ENCODE measurements around the gene GINS3. TPM values are rescaled to one million over a fixed set of nuclear protein-coding genes. Genes with fewer than 3 reads are reported as not detected.

Gene GINS3
- total and polyA plus RNA-seq, 2 experiments from 2014 or later = 8.8 to 17.8 TPM

DNA sequence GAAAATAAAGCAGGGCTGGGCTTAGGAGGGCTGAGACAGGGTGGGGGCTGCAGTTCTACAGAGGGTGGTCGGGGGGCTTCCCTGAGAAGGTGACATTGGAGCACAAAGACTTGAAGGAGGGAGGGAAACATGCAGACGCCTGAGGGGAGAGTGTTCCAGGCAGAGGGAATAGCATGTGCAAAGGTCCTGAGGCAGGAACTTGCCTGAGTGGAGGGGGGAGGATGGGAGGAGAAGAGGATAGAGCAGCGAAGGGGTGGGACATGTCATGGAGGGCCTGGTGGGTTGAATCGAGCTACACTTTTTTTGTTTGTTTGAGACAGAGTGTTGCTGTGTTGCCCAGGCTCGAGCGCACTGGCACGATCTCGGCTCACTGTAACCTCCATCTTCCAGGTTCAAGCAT, 33.0 kb downstream of the GINS3 start (continued):
- TF ChIP-seq, protein P1, sequence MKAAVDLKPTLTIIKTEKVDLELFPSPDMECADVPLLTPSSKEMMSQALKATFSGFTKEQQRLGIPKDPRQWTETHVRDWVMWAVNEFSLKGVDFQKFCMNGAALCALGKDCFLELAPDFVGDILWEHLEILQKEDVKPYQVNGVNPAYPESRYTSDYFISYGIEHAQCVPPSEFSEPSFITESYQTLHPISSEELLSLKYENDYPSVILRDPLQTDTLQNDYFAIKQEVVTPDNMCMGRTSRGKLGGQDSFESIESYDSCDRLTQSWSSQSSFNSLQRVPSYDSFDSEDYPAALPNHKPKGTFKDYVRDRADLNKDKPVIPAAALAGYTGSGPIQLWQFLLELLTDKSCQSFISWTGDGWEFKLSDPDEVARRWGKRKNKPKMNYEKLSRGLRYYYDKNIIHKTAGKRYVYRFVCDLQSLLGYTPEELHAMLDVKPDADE (IDR thresholded peaks at IDR 0.05) = no peak
- TF ChIP-seq EZH2phosphoT487 (IDR thresholded peaks at IDR 0.05; ENCODE audit: unreplicated experiment) = no peak
- TF ChIP-seq CREB1 (CRISPR knock-in tag; IDR thresholded peaks at IDR 0.05; ENCODE audit: low read depth) = no peak
- no peak for TF ChIP-seq EZH2 (IDR thresholded peaks at IDR 0.05; ENCODE audit: low read depth, unreplicated experiment)
- no peak for TF ChIP-seq NANOG (IDR thresholded peaks at IDR 0.05; ENCODE audit: borderline replicate concordance)

DNA sequence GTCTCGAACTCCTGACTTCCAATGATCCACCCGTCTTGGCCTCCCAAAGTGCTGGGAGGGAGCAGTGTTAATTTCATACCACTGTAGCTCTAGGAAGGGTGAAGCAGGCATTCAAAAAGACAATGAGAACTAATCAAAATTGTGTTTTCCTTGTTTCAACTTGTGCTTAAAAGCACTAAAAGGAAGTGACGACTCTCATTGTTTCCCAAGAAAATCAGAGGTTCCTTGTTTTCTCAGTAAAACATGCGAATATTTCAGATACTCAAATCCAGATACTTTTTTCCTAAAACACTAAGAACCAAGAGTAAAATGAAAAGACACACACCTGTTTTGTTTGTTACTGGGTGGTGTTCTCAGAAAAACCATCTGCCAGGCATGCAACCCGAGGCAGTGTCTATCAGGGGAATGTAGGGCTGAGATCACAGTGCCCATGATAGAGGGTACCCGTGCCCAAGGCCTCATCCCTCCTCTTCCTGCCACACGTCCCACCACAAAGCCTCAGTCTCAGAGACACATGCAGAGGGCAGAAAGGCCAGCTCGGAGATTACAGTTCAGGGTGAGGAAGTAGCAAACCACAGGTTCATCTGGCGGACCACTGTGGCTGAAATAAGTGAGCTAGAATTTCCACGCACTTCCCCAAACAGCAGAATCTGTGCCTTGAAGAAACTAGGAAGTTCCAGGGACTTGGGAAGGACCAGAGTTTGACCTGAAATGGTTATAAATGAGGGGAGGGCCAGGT, 33.7 kb downstream of the GINS3 start:
- no peak for TF ChIP-seq CREB1 (CRISPR knock-in tag; IDR thresholded peaks at IDR 0.05; ENCODE audit: low read depth)
- TF ChIP-seq, protein P2, sequence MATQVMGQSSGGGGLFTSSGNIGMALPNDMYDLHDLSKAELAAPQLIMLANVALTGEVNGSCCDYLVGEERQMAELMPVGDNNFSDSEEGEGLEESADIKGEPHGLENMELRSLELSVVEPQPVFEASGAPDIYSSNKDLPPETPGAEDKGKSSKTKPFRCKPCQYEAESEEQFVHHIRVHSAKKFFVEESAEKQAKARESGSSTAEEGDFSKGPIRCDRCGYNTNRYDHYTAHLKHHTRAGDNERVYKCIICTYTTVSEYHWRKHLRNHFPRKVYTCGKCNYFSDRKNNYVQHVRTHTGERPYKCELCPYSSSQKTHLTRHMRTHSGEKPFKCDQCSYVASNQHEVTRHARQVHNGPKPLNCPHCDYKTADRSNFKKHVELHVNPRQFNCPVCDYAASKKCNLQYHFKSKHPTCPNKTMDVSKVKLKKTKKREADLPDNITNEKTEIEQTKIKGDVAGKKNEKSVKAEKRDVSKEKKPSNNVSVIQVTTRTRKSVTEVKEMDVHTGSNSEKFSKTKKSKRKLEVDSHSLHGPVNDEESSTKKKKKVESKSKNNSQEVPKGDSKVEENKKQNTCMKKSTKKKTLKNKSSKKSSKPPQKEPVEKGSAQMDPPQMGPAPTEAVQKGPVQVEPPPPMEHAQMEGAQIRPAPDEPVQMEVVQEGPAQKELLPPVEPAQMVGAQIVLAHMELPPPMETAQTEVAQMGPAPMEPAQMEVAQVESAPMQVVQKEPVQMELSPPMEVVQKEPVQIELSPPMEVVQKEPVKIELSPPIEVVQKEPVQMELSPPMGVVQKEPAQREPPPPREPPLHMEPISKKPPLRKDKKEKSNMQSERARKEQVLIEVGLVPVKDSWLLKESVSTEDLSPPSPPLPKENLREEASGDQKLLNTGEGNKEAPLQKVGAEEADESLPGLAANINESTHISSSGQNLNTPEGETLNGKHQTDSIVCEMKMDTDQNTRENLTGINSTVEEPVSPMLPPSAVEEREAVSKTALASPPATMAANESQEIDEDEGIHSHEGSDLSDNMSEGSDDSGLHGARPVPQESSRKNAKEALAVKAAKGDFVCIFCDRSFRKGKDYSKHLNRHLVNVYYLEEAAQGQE (IDR thresholded peaks at IDR 0.05; ENCODE audit: unreplicated experiment) = no peak
- no peak for TF ChIP-seq ZNF331 (CRISPR knock-in tag; IDR thresholded peaks at IDR 0.05; ENCODE audit: low read depth)
- no peak for TF ChIP-seq ZNF114 (CRISPR knock-in tag; IDR thresholded peaks at IDR 0.05)
- no peaks in the 10 kb centered on the region for H4K20me1 ChIP-seq (replicated peaks; ENCODE audit: insufficient read depth)
- no peaks in the 10 kb centered on the region for H3K9me3 Mint-ChIP-seq
- H3K36me3 Mint-ChIP-seq (ENCODE audit: low read depth) = no peaks in the 10 kb centered on the region
- no peaks in the 10 kb centered on the region for H3K9me2 ChIP-seq (ENCODE audit: insufficient read depth)
- H3K4me2 ChIP-seq = no peak overlapping the region
- H2AFZ ChIP-seq = peak overlapping the region; percentile 69; the same call in 1 of the 2 replicates
- no peaks in the 10 kb centered on the region for H3F3A ChIP-seq (replicated peaks; ENCODE audit: low read depth)
- ATAC-seq (no peak), DNase-seq (ENCODE audit: low spot score) (no peak)
- peaks cover 2% of the 10 kb centered on the region for H3K27me3 Mint-ChIP-seq (ENCODE audit: insufficient read depth, low read depth, poor library complexity)
- H3K27ac Mint-ChIP-seq = no peak overlapping the region
- no peaks in the 10 kb centered on the region for H3K36me3 ChIP-seq (ENCODE audit: insufficient read depth)
- H3K27ac ChIP-seq (ENCODE audit: low read depth) = no peak overlapping the region
- H3K4me1 Mint-ChIP-seq = peaks cover 10% of the 10 kb centered on the region
- H3K4me3 Mint-ChIP-seq = no peak overlapping the region
- no peaks in the 10 kb centered on the region for H3K27me3 ChIP-seq (ENCODE audit: insufficient read depth)
- peaks cover 4% of the 10 kb centered on the region; the same call in 1 of the 2 replicates for H3K4me1 ChIP-seq (ENCODE audit: insufficient read depth)
- H3K79me2 ChIP-seq (replicated peaks; ENCODE audit: insufficient read depth) = no peaks in the 10 kb centered on the region
- no peak overlapping the region for H3K4me3 ChIP-seq

DNA sequence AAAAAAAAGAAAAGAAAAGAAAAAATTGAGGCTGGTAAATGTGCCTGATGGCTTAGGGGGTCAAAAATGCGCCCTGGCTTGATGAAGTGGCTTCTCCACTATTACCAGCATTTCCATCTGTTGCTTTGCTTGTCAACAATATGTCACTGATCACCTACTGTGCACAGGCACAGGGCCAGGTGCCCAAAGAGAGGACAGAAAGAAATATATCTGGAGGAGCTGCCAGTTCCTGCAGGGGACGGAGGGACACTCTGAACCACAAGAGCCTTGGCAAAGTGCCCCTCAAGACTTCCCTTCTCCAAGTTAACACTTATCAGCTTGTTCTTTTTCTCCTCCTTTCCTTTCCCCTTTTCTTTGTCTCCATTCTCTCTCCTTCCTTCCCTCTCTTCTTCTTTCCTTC, 34.7 kb downstream of the GINS3 start:
- Histone ChIP-seq H4K20me1 (replicated peaks; ENCODE audit: insufficient read depth) (no peaks in the 10 kb centered on the region), H3K4me3 (no peak overlapping the region), H3K4me1 (ENCODE audit: insufficient read depth) (peaks cover 4% of the 10 kb centered on the region; the same call in 1 of the 2 replicates), H3K36me3 (ENCODE audit: insufficient read depth) (no peaks in the 10 kb centered on the region), H3K79me2 (replicated peaks; ENCODE audit: insufficient read depth) (no peaks in the 10 kb centered on the region), H3K27ac (ENCODE audit: low read depth) (no peak overlapping the region), H3K27me3 (ENCODE audit: insufficient read depth) (no peaks in the 10 kb centered on the region), H3K4me2 (no peak overlapping the region), H2AFZ (no peak overlapping the region), H3K9me2 (ENCODE audit: insufficient read depth) (no peaks in the 10 kb centered on the region), H3F3A (replicated peaks; ENCODE audit: low read depth) (no peaks in the 10 kb centered on the region)
- no peak for DNase-seq (ENCODE audit: low spot score)
- ATAC-seq = no peak
- peaks cover 5% of the 10 kb centered on the region for H3K27me3 Mint-ChIP-seq (ENCODE audit: insufficient read depth, low read depth, poor library complexity)
- no peak overlapping the region for H3K27ac Mint-ChIP-seq
- peaks cover 5% of the 10 kb centered on the region for H3K4me1 Mint-ChIP-seq
- no peak overlapping the region for H3K4me3 Mint-ChIP-seq
- H3K36me3 Mint-ChIP-seq (ENCODE audit: low read depth) = no peaks in the 10 kb centered on the region
- no peaks in the 10 kb centered on the region for H3K9me3 Mint-ChIP-seq
- TF ChIP-seq, protein P3, sequence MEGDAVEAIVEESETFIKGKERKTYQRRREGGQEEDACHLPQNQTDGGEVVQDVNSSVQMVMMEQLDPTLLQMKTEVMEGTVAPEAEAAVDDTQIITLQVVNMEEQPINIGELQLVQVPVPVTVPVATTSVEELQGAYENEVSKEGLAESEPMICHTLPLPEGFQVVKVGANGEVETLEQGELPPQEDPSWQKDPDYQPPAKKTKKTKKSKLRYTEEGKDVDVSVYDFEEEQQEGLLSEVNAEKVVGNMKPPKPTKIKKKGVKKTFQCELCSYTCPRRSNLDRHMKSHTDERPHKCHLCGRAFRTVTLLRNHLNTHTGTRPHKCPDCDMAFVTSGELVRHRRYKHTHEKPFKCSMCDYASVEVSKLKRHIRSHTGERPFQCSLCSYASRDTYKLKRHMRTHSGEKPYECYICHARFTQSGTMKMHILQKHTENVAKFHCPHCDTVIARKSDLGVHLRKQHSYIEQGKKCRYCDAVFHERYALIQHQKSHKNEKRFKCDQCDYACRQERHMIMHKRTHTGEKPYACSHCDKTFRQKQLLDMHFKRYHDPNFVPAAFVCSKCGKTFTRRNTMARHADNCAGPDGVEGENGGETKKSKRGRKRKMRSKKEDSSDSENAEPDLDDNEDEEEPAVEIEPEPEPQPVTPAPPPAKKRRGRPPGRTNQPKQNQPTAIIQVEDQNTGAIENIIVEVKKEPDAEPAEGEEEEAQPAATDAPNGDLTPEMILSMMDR (conservative IDR thresholded peaks at IDR 0.05; ENCODE audit: low read depth in 2 of 2) = no peak
- TF ChIP-seq JUNB (IDR thresholded peaks at IDR 0.05; ENCODE audit: unreplicated experiment) = no peak
- TF ChIP-seq EZH2phosphoT487 (IDR thresholded peaks at IDR 0.05; ENCODE audit: unreplicated experiment) = no peak
- TF ChIP-seq ZNF114 (CRISPR knock-in tag; IDR thresholded peaks at IDR 0.05) = no peak

Measured in GM23338 (cell line).